ENCODE data around the gene GJA1.

GRCh38 chr6:121408321-121408720 lies 27.1 kb upstream of the GJA1 start:
- TF ChIP-seq CTCF (IDR thresholded peaks at IDR 0.05; ENCODE audit: poor library complexity) (no peak), EZH2 (IDR thresholded peaks at IDR 0.05; ENCODE audit: borderline replicate concordance) (no peak)
